Skeletal muscle satellite cell (primary cell): ENCODE data around the gene CARMIL3.

Source experiments
- H3K27me3 ChIP-seq: 2 replicates; pipeline ENCODE4 v1.7.0; 2013; ENCODE audit warnings: low read length; ENCODE audit not compliant: control insufficient read depth, insufficient read depth
- H3K36me3 ChIP-seq: 2 replicates; pipeline ENCODE4 v1.7.0; 2013; ENCODE audit warnings: mild to moderate bottlenecking, control low read depth, low read length; ENCODE audit not compliant: insufficient read depth
- H3K4me1 ChIP-seq: 2 replicates; pipeline ENCODE4 v1.7.0; 2013; ENCODE audit warnings: low read length; ENCODE audit not compliant: control insufficient read depth, insufficient read depth
- H3K4me2 ChIP-seq: 2 replicates; pipeline ENCODE4 v1.7.0; 2013; ENCODE audit warnings: mild to moderate bottlenecking, low read length
- H3K4me3 ChIP-seq: 2 replicates; pipeline ENCODE4 v1.7.0; 2013; ENCODE audit warnings: low read length
- H3K9ac ChIP-seq: 2 replicates; pipeline ENCODE4 v1.7.0; 2013; ENCODE audit warnings: mild to moderate bottlenecking, low read depth, low read length, moderate library complexity
- H3K9me3 ChIP-seq: replicated peaks from 2 replicates; pipeline ENCODE4 v1.7.0; 2013; ENCODE audit warnings: mild to moderate bottlenecking, control low read depth, low read length

Gene CARMIL3

DNA sequence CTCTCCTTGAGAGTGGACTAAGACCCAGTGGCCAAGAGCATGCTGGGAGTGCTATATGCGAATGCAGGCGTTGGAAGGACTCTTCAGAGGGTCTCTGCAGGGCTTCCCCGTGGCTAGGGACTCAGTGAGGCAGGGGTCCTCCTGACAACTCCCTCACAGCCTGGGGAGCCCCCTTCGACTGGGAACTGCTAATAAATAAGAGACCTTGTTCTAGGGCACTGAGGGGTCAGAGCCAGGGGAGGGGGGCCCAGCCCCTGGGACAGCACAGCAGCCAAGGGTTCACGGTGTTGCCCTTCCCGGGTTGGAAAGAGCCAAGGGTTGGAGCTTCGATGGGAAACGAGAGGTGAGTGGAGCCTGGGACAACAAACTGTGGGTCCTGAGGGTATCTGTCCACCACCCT is 13.6 kb downstream of the CARMIL3 start:
- Histone ChIP-seq H3K4me1 (no peaks in the 10 kb centered on the region), H3K4me3 (no peak overlapping the region), H3K36me3 (no peaks in the 10 kb centered on the region), H3K9ac (no peak overlapping the region), H3K4me2 (no peak overlapping the region), H3K9me3 (no peaks in the 10 kb centered on the region), H3K27me3 (peaks cover 54% of the 10 kb centered on the region)

DNA sequence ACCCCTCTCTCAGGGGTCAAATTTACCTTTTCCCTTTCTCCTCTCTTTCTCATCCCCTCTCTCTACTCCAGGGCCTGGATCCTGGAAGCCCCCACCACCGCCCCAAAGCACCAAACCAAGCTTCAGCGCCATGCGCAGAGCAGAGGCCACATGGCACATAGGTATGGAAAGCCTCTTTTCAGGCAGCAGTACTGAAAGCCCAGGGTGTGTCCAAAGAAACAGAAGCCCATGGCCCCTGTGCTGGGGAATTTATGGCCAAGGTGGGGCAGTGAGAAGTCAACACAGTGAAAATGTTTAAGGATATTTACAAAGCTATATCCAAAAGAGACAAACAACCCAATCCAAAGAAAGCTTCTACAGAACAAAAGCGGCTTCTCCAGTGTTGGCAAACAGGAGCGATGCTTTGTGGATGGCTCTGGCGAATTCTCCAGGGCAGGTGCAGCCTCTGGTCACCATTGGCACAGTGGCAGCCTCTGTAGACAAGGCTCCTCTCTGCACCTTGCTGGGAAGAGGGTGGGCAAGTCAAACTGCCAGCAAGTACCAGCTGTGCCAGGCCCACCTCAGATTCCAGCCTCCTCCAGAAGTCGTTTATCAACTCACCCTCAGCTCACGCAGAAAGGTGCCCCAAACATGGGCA is 14.8 kb downstream of the CARMIL3 start:
- H3K4me2 ChIP-seq = no peak overlapping the region
- H3K9me3 ChIP-seq = no peaks in the 10 kb centered on the region
- H3K4me3 ChIP-seq = no peak overlapping the region
- H3K36me3 ChIP-seq = no peaks in the 10 kb centered on the region
- no peaks in the 10 kb centered on the region for H3K4me1 ChIP-seq
- H3K27me3 ChIP-seq = peaks cover 53% of the 10 kb centered on the region
- no peak overlapping the region for H3K9ac ChIP-seq

DNA sequence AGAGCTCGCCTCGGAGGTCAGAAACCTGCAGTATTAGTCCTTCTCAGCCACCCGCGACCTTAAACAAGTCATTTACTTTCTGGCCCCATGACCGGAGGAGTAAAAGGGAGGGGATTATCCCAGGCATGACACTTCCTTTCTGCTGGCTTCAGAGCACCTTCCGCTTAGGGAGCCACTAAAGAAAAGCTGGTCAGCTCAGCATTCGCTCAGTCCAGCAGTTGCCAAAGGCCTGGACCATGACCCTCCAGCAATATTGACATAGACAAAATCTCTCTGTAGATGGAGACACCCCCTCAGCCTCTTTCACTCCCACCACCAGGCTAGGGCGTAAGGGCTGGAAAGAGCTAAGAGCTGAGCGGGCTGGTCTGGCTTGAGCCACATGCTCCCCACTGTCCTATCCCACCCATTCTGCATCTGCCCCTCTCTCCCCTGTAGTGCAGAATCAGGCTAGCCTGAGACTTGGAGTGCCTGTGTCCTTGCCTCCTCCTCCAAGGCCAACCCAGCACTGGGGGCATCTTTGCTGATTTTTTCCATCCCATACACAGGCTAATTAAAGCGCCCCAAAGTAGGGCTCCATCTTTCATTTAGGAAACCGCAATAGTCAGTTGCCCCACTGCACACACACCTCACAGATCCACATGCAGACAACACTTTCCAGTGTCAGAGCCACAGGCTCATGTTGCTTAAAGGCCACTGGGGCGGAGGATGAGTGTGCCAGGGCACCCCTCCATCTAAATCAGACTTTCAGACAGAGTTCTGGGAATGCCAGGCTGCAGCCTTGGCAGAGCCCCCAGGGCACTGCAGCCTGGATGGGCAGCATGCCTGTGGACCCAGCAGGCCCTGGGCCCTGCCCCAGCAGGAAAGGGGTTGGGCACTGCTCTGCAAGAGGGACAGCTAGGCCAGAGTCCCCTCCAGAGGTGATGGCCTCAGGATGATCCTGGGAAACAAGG is 15.6 kb downstream of the CARMIL3 start:
- H3K27me3 ChIP-seq = peaks cover 55% of the 10 kb centered on the region
- no peaks in the 10 kb centered on the region for H3K9me3 ChIP-seq
- no peaks in the 10 kb centered on the region for H3K36me3 ChIP-seq
- no peak overlapping the region for H3K4me3 ChIP-seq
- no peaks in the 10 kb centered on the region for H3K4me1 ChIP-seq
- H3K4me2 ChIP-seq = no peak overlapping the region
- no peak overlapping the region for H3K9ac ChIP-seq

DNA sequence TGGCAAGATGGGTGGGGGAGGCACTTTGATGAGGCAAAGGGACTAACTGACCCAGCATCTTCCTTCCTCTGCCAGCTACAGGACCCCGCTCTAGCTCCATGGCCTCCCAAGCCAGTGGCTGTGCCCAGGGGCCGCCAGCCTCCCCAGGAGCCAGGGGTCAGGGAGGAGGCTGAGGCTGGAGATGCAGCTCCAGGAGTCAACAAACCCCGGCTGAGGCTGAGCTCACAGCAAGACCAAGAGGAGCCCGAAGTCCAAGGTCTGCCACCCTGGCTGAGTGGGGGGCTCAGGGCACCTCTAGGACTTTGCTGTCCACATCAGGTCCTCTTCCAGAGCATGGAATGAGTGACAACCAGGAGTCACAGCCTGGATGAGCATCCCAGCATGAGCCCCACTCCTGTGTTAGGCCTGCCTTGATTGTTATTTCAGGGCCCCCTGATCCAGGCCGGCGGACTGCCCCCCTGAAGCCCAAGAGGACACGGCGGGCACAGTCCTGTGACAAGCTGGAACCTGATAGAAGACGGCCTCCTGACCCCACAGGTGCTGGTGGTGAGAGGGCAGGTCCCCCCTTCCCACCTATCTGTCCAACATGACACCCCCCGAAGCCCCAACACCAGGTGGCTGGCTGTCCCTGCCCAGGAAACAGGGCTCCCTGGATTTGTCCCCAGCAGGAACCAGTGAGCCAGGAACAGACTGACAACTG is 17.1 kb downstream of the CARMIL3 start:
- Histone ChIP-seq H3K9me3 (no peaks in the 10 kb centered on the region), H3K36me3 (no peaks in the 10 kb centered on the region), H3K4me2 (no peak overlapping the region), H3K27me3 (peaks cover 63% of the 10 kb centered on the region), H3K4me1 (no peaks in the 10 kb centered on the region), H3K9ac (no peak overlapping the region), H3K4me3 (no peak overlapping the region)

DNA sequence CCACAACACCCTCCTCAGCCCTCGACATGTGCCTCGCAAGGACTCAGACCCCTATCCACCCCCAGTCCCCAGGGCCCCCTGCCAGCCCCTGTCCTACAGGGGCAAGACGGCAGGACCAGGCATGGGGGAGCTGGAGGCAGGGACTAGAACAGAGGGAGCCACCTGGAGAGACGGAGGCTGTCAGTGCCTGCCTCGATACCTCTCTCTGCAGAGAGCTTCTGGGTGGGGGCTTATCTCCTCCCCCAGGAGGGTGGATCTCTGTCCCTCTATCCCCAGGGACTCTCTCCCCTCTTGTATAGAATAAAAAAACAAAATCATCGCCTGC is 17.6 kb downstream of the CARMIL3 start:
- Histone ChIP-seq H3K27me3 (peaks cover 67% of the 10 kb centered on the region), H3K4me2 (no peak overlapping the region), H3K4me1 (no peaks in the 10 kb centered on the region), H3K36me3 (no peaks in the 10 kb centered on the region), H3K9me3 (no peaks in the 10 kb centered on the region), H3K4me3 (no peak overlapping the region), H3K9ac (no peak overlapping the region)

DNA sequence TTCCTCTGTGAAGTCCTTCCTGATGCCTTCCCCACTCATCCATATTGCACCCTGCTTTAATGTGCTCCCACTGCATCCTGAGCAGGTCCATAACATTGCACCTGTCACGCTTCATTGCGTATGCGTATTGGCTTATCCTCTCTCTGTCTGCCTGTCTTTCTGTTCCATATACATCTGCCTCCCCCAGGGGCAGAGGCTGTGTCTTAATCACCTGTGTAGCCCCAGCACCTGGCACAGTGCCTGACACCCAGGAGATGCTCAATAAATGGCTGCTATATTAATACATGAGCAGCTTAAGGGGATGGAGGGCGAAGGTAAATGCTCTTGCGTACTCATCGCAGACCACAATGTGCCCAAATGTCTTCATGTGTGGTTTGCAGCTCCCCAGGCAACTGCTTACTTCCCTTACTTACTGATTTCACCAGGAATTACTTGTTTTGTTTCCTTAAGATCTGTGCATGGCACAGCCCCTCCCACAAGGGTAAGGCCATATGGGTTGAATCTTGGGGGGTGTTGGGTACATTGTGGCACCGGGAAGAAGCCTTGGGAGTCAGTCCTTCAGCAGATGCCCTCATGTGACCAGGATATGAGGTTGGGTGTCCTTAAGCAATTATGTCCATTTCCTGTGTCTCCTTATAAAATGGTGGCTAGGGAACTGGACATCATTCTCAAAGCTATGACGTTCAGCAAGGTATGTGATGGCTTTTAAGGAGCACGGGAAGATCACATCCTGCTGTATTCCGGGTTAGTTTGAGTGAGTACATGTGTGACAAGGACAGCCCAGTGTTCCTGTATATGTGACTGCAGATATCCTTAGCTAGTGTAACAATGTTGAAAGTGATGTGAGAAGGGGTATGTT is 18.7 kb downstream of the CARMIL3 start:
- no peaks in the 10 kb centered on the region for H3K4me1 ChIP-seq
- no peaks in the 10 kb centered on the region for H3K9me3 ChIP-seq
- H3K9ac ChIP-seq = no peak overlapping the region
- peaks cover 73% of the 10 kb centered on the region for H3K27me3 ChIP-seq
- no peak overlapping the region for H3K4me3 ChIP-seq
- no peaks in the 10 kb centered on the region for H3K36me3 ChIP-seq
- H3K4me2 ChIP-seq = no peak overlapping the region

DNA sequence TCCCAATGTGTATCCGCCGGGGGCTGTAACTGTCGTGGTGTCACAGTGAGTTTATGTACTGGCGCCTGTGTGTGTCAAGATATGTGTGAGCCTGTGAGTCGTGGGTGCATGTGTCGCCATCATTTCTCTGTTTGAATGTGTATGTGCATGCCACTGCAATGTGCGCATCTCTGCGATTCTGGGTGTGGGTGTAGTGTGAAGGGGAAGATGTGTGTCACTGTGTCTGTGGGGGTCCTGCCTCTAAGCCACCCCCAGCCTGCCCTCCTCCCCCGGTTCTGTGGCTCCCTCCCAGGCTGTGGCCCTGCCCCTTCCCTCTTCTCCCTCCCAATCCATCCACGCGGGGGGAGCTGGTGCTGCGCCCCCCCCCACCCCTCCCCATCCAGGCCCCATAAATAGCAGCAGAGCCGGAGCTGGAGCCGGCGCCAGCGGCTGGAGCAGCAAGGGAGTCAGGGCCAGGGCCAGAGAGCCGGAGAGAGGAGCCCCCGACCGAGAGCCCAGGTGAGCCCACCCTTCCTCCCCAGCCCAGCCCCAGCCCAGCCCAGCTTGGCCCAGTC is 19.4 kb downstream of the CARMIL3 start, which contains the start of gene CPNE6:
Gene CPNE6 (plus strand): TSS at position 419 of the 554 bp plus-strand sequence. CDS start 1,375 bp downstream, outside the sequence.
- Histone ChIP-seq H3K9ac (no peak within 1 kb of the TSS), H3K4me3 (no peak within 1 kb of the TSS)

DNA sequence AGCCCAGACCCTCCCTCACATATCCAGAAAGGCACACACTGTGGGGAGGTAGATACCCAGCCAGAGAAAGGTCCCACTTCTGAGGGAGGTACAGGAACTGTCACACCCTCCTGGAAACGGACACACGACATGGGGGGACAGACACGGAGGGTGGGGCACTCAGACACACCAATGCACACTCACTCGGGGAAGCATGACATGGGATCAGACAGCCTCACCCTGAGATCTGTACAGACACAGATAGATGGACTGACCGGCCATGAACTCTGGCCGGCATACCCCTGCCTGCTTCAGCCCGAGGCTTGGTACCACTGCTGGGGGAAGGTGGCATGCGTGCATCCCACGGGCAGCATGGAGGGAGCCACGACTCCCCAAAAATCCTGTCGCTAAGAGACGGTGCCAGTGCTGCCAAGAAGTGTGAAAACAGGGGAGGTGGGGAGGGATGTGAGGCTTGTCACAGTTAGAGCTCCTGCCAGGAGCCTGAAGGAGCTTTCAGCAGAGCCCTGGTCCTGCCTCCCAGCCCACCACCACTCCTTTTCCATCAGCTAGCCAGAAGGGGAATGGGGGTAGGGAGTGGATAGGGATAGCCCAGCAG is 20.1 kb downstream of the CARMIL3 start:
- H3K4me3 ChIP-seq = no peak overlapping the region
- H3K27me3 ChIP-seq = peaks cover 75% of the 10 kb centered on the region
- H3K4me2 ChIP-seq = no peak overlapping the region
- H3K4me1 ChIP-seq = no peaks in the 10 kb centered on the region
- H3K36me3 ChIP-seq = no peaks in the 10 kb centered on the region
- H3K9me3 ChIP-seq = no peaks in the 10 kb centered on the region
- no peak overlapping the region for H3K9ac ChIP-seq

More for the DNA sequence above, 19.4 kb downstream of the CARMIL3 start, which contains the start of gene CPNE6:
- Histone ChIP-seq H3K27me3 (peaks cover 77% of the 10 kb centered on the region), H3K9me3 (no peaks in the 10 kb centered on the region), H3K36me3 (no peaks in the 10 kb centered on the region), H3K4me1 (no peaks in the 10 kb centered on the region), H3K4me2 (no peak within 1 kb of the TSS)

DNA sequence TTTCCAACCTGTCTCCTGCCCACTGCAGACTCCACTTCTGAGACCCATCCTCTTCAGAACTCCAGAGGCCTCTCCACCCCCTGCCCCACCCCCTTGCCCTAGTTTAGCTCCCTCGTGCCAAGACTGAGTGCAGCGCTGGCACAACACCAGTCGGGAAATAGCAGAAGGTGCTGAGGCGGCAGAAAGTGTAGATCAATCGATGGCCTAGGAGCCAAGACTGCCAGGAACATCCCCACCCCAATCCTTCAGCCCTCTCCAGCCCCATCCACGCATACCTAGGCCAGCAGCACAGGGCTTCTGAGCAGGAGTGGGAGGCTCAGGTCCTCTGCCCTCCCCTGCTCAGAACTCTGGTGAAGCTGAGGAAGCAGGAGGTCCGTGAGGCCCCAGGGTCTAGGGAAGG is 20.6 kb downstream of the CARMIL3 start:
- Histone ChIP-seq H3K4me3 (no peak overlapping the region), H3K4me2 (no peak overlapping the region), H3K9me3 (no peaks in the 10 kb centered on the region), H3K4me1 (no peaks in the 10 kb centered on the region), H3K9ac (no peak overlapping the region), H3K36me3 (no peaks in the 10 kb centered on the region), H3K27me3 (peaks cover 72% of the 10 kb centered on the region)
